Stimulated activated CD8-positive, alpha-beta memory T cell treated with anti-CD3 and anti-CD28 coated beads, Interleukin-4, amount 100 ng/mL, for 4 hours (primary cell): ENCODE results near the gene BRD7.
"Not testable (repeated sequence)": the region's sequence is repeated elsewhere in the genome, so short reads cannot be mapped to it uniquely, and the experiment has no call there.

Experiments
- DNase-seq, 2 donors: peaks; one replicate each; pipeline ENCODE4 v3.0.0-alpha.2; 2020; ENCODE audit warnings: low read depth in 2 of 2, low spot score in 1 of 2

The BRD7 gene

DNA sequence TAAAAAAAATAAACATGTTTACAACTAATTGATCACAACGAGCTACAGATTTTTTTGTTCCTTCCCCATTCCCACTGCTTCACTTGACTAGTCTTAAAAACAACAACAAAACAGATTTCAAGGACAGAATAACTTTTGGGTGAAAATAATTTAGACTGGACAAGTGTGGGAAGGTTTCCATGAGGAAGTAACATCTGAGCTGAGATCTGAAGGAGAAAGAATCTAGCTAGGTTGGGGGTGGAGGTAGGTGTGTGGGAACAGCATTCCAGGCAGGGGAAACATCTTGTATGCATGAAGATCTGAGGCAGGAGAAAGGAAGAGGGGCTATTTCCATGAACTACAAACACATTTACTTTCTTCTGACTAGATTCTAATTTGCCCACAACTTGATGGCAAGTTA lies 9.2 kb downstream of the BRD7 start:
- DNase-seq = no peak

GRCh38 chr16:50354629-50355456 lies 13.9 kb downstream of the BRD7 start:
- no peak for DNase-seq

DNA sequence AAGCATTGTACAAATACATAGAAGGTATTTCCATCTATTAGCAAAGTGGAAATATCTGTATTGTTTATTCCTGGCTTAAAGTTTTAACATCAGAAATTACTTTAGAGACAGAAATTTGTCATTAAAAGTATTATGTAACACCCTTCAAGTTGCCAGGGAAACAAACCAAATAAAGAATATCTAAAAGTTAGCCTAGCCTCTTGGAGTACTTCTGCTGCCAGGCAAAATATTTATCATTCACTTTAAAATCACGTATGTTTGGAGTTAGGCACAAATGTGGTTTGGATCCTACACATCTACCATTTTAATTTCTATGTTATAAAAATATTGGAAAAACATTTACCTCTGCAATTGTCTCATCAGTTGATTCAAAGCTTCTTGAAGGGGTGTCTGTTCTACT lies 14.7 kb downstream of the BRD7 start:
- no peak for DNase-seq

- DNase-seq = no peak
Observed at GRCh38 chr16:50351952-50352351, 16.8 kb downstream of the BRD7 start.

DNA sequence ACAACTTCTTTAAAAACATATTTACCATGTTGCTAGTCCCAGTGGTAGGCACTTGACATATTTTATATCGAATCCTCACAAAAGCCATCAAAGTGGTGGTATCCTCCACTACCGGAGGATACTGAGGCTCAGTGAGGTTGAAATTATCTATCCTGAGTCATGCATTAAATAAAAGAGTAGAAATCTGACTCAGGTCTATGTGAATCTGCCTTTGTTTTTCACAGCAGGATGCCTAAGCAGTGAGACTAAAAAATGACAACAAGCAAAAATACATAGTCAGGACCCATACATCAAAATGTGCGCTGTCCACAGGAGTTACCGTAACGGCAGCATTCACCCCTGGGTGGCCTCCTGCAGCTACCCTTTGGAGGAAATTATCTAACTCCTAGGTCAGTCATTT lies 17.7 kb downstream of the BRD7 start:
- no peak for DNase-seq

- not testable (repeated sequence) for DNase-seq
Observed at GRCh38 chr16:50345210-50345609, 23.6 kb downstream of the BRD7 start.

DNA sequence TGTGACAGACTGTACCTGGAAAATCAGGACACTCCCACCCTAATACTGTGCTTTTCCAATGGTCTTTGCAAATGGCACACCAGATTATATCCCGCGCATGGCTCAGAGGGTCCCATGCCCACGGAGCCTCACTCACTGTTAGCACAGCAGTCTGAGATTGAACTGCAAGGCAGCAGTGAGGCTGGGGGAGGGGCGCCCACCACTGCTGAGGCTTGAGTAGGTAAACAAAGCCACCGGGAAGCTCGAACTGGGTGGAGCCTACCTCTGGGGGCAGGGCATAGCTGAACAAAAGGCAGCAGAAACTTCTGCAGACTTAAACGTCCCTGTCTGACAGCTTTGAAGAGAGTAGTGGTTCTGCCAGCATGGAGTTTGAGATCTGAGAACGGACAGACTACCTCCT lies 25.2 kb downstream of the BRD7 start:
- DNase-seq = not testable (repeated sequence)

- no peak for DNase-seq
Observed at GRCh38 chr16:50340578-50340977, 28.2 kb downstream of the BRD7 start.

- no peak for DNase-seq
Observed at GRCh38 chr16:50338371-50339231, 30.2 kb downstream of the BRD7 start.

DNA sequence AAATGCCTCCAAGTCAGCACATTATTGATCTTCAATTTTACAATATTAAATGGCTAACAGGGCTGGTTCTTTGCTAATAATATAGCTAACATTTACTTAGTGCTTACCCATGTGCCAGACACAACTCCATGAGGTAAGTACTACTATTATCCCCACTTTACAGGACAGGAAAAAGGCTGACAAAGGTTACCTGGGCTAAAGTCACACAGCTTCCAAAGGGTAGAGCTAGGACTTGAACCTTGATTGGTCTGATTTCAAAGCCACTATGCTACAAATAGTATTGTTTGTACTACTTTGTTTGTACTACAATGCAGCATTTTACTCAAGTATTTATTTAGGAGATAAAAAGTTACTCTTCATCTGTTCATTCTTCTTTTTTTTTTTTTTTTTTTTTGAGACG lies 31.9 kb downstream of the BRD7 start:
- DNase-seq = no peak

DNA sequence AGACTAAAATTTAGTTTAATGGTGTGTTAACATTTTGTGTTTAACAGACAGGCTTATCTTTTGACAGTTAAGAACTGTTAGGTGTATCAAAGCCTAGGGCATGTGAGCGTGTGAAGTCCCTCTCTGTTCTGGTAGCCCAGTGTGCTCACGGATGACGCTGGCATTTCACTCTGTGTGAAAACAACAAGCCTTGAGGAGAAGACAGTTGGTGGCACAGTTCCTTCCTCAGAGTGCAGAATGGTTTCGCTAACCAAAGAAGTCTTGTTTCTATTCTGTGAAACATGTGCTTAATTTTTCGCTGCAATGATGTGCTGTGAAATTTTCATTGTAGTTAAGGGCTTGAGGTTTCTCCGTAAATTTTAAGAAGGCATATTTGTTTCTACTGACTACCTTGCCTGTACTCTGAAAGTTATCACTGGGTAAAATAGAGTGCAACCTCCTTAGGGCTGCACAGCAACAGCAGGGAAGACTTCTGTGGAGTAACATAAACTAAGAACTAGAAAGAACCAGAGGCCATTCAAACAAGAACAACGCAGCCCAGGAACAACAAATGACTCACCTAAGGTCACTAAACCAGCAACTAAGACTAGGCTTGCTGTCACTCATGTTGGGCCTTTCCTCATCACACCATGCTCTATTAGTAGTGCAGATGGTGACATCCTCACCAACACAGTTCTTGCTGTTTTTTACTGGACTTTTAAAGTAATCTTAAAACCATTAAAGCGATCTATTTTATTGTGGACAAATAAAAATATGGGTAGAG lies 33.4 kb downstream of the BRD7 start:
- no peak for DNase-seq

DNA sequence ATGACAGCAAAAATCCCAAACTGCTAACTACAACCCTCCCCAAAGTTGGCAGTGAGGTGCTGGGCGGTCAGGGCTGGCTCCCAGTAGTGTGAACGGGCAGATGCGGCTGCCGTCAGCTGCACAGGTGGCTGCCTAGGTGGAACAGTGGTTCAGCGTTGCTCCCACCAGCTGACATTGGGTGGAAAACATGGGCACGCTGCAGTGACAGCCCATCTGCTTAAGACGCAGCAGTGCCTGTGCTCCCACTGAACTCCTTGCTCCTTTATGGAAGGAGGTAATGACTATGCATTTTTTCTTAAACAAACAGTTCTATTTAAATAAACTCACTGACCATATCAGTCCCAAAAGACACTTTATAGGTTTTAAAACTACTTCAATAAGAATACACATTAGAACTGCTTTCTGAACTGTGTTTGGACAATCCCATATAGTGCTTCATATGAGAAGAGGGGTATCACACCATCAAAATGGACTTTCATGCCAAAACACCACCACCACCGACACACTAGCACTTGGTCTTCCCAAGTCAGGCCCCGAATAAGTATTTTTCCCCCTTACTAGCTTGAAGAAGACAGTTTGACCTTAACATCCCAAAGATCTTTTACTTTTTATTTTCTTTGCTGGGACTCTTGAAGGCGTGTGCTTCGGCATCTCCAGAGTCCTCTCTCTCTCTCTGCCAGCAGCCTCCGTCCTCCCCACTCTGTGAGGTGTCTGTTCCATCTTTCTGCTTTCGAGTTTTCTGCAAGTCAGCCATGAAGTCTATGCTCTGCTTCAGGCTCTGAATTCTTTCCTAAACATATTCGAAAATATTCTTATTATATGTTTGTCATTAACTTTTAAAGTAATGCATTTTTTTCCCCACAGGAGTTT lies 34.4 kb downstream of the BRD7 start:
- DNase-seq = no peak

DNA sequence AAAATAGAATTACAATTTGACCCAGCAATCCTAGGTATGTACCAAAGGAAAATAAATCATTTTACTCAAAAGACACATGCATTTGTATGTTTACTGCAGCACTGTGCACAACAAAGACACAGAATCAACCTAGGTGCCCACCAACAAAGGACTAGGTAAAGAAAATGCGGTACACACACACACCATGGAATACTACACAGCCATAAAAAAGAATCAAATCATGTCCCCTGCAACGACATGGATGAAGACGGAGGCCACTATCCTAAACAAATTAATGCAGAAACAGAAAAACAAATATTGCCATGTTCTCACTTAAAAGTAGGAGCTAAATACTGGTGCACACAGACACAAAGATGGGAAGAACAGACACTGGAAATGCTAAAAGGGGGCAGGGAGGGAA lies 36.2 kb downstream of the BRD7 start:
- no peak for DNase-seq

- DNase-seq = no peak
Observed at GRCh38 chr16:50331570-50331969, 37.2 kb downstream of the BRD7 start.

- DNase-seq = no peak
Observed at GRCh38 chr16:50329446-50330189, 39.2 kb downstream of the BRD7 start.

GRCh38 chr16:50326835-50327465 lies 41.8 kb downstream of the BRD7 start:
- DNase-seq = peak in 1 of 2 donors; percentile 42

DNA sequence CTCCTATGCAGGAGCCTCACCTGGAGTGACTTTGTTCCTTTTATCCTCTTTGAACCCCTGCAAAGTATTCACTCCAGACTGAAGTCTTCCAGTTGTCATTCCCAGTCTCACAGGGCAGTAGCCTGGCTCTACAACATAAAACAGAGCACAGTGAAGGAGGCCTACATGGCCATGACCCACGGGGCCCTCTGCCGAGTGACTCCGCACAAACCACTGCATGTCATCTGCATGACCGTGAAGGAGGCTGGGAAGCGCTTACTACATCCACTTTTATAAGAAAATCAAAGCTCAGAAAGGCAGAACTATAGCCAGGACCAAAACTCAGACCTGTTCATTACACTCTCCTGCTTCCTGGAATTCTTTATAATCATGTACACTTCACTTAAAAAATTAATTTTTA lies 42.5 kb downstream of the BRD7 start:
- DNase-seq = no peak

GRCh38 chr16:50324345-50324744 lies 44.4 kb downstream of the BRD7 start:
- DNase-seq = no peak

DNA sequence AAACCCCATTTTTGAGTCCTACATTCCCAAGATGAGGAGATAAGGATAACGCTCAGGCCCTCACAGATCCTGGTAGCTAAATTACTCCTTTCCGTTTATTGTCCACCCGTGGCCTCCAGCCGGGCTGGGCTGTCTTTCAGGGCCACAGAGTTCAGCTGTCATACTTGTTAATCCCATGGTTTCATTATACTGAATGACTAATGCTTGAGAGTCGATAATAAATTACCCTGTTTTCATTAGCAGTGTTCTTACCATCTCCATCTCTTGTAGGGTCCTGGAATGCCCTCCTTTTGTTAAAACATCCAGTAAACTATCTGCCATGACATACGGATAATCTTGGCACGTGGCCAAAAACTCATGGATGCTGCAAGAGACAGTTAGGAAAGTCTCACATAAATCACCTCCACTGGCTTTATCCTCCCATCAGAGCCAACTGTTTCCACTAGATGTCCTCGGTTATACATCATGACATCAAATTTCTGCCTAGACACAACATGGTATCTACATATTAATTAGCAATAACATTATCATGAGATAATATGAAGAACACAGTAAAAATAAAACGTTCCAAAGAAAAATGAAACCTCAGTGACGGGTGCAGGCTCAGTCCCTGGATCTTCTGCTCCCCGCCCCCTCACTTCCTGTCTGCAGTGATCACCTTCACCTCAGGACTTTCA lies 45.3 kb downstream of the BRD7 start:
- DNase-seq = no peak
